MV-4-11 (cell line): ENCODE data around the gene OR13A1.
"Not testable (repeated sequence)": the region's sequence is repeated elsewhere in the genome, so short reads cannot be mapped to it uniquely, and the experiment has no call there.

ENCODE experiments used
- DNase-seq: peaks from one replicate; lab custom pipeline; 2025; lab: John Stamatoyannopoulos, UW

Gene OR13A1

GRCh38 chr10:45315508-45315907 is at the start of gene OR13A1:
OR13A1 (minus strand) TSS chr10:45315608; CDS start chr10:45304422, 11,186 bp downstream.
- DNase-seq, result no peak

- not testable (repeated sequence) for DNase-seq
Observed at GRCh38 chr10:45361983-45362799, 46.8 kb upstream of the OR13A1 start.

- not testable (repeated sequence) for DNase-seq
Observed at GRCh38 chr10:45358961-45359360, 43.6 kb upstream of the OR13A1 start.

- no peak for DNase-seq
Observed at GRCh38 chr10:45355494-45355893, 40.1 kb upstream of the OR13A1 start.

- DNase-seq, result peak; percentile 99
Observed at GRCh38 chr10:45354261-45354660, 38.9 kb upstream of the OR13A1 start.

- peak; percentile 83 for DNase-seq
Observed at GRCh38 chr10:45353186-45353585, 37.8 kb upstream of the OR13A1 start.

GRCh38 chr10:45348196-45348765 is 32.9 kb upstream of the OR13A1 start:
- DNase-seq, result not testable (repeated sequence)

GRCh38 chr10:45347464-45347863 is 32.1 kb upstream of the OR13A1 start:
- DNase-seq, result not testable (repeated sequence)

- not testable (repeated sequence) for DNase-seq
Observed at GRCh38 chr10:45346652-45347335, 31.4 kb upstream of the OR13A1 start.

- DNase-seq, result not testable (repeated sequence)
Observed at GRCh38 chr10:45340420-45340819, 25.0 kb upstream of the OR13A1 start.

- DNase-seq, result no peak
Observed at GRCh38 chr10:45339894-45340293, 24.5 kb upstream of the OR13A1 start.

GRCh38 chr10:45331824-45332223 is 16.4 kb upstream of the OR13A1 start:
- not testable (repeated sequence) for DNase-seq

- not testable (repeated sequence) for DNase-seq
Observed at GRCh38 chr10:45326864-45327263, 11.5 kb upstream of the OR13A1 start.

GRCh38 chr10:45325116-45325515 is 9.7 kb upstream of the OR13A1 start:
- no peak for DNase-seq

GRCh38 chr10:45319702-45320101 is 4.3 kb upstream of the OR13A1 start:
- DNase-seq, result no peak

- DNase-seq, result no peak
Observed at GRCh38 chr10:45313264-45313873, 2.0 kb downstream of the OR13A1 start.

- peak; percentile 66 for DNase-seq
Observed at GRCh38 chr10:45308707-45309106, 6.7 kb downstream of the OR13A1 start.

- no peak for DNase-seq
Observed at GRCh38 chr10:45302573-45302972, 12.8 kb downstream of the OR13A1 start.

- peak; percentile 67 for DNase-seq
Observed at GRCh38 chr10:45298341-45298955, 17.0 kb downstream of the OR13A1 start.

GRCh38 chr10:45294681-45295080 is 20.7 kb downstream of the OR13A1 start:
- no peak for DNase-seq

- no peak for DNase-seq
Observed at GRCh38 chr10:45286980-45287379, 28.4 kb downstream of the OR13A1 start.

- DNase-seq, result peak; percentile 3
Observed at GRCh38 chr10:45282061-45282460, 33.3 kb downstream of the OR13A1 start.
